HG02610 (cell line): ENCODE results near the gene PRR29.
"Not testable (repeated sequence)": the region's sequence is repeated elsewhere in the genome, so short reads cannot be mapped to it uniquely, and the experiment has no call there.

Experiments used
- ATAC-seq: cut with Tn5 transposase; IDR thresholded peaks from one replicate; pipeline ENCODE4 v1.9.1; 2021; ENCODE audit warnings: mild to moderate bottlenecking, moderate library complexity; ENCODE audit not compliant: unreplicated experiment

Gene PRR29

GRCh38 chr17:63973930-63974593 is 24.1 kb upstream of the PRR29 start:
- no peak for ATAC-seq

GRCh38 chr17:63974594-63975192 is 23.5 kb upstream of the PRR29 start:
- no peak for ATAC-seq

- ATAC-seq, result no peak
Measured at GRCh38 chr17:63975541-63976092, 22.5 kb upstream of the PRR29 start.

GRCh38 chr17:63976702-63977101 is 21.4 kb upstream of the PRR29 start:
- no peak for ATAC-seq

GRCh38 chr17:63978272-63979200 is 19.6 kb upstream of the PRR29 start:
- ATAC-seq, result no peak

- ATAC-seq, result not testable (repeated sequence)
Measured at GRCh38 chr17:63982641-63983040, 15.5 kb upstream of the PRR29 start.

- ATAC-seq, result no peak
Measured at GRCh38 chr17:63983320-63983719, 14.8 kb upstream of the PRR29 start.

- no peak for ATAC-seq
Measured at GRCh38 chr17:63984236-63984635, 13.9 kb upstream of the PRR29 start.

GRCh38 chr17:63984651-63985386 is 13.3 kb upstream of the PRR29 start:
- no peak for ATAC-seq

GRCh38 chr17:63985387-63986140 is 12.6 kb upstream of the PRR29 start:
- no peak for ATAC-seq

- no peak for ATAC-seq
Measured at GRCh38 chr17:63986821-63987220, 11.3 kb upstream of the PRR29 start.

- ATAC-seq, result no peak
Measured at GRCh38 chr17:63987221-63988126, 10.7 kb upstream of the PRR29 start.

GRCh38 chr17:63988127-63988478 is 10.0 kb upstream of the PRR29 start:
- no peak for ATAC-seq

GRCh38 chr17:63988741-63989621 is 9.2 kb upstream of the PRR29 start:
- ATAC-seq, result no peak

GRCh38 chr17:63989622-63990345 is 8.4 kb upstream of the PRR29 start:
- ATAC-seq, result no peak

GRCh38 chr17:63991611-63992010 is 6.5 kb upstream of the PRR29 start:
- ATAC-seq, result no peak

GRCh38 chr17:63993368-63993985 is 4.7 kb upstream of the PRR29 start:
- ATAC-seq, result no peak
